HCT116 (cell line): Measurements from ENCODE around the gene LEAP2. TPM values are rescaled to one million over a fixed set of nuclear protein-coding genes. Genes with fewer than 3 reads are reported as not detected.

Source experiments
- ATAC-seq: fragments of 200-7000 bp; cut with Tn5 transposase; 2 replicates; pipeline ENCODE4 v1.9.1; 2020; ENCODE audit warnings: mild to moderate bottlenecking, moderate library complexity
- BruUV-seq: library from RNA; stranded (reverse); fragments of 400-500 nt; replicated peaks from 2 replicates; lab custom pipeline; 2021; lab: Mats Ljungman, UMichigan
- CTCF ChIA-PET: fragments of 300-600 bp; sonication (Branson Sonifier 250); formaldehyde crosslinking; loops from one replicate; lab custom pipeline; 2021; ENCODE audit warnings: antibody characterized with exemption; lab: Charles Lee
- POLR2A ChIA-PET: fragments of 300-600, 350-600 bp; sonication (Branson Sonifier 250); formaldehyde crosslinking; loops from one replicate; lab custom pipeline; 2021; ENCODE audit warnings: antibody characterized with exemption; lab: Charles Lee
- RAD21 ChIA-PET, 2 experiments: fragments of 300-600 bp; sonication (Branson Sonifier 250); formaldehyde crosslinking; loops; one replicate each; lab custom pipeline; 2023; ENCODE audit warnings: low total read pairs in 2 of 2; ENCODE audit not compliant: uncharacterized antibody in 2 of 2, unreplicated experiment in 2 of 2, low non-redundant PET in 1 of 2; lab: Charles Lee
- DNase-seq: peaks from one replicate; pipeline ENCODE4 v3.0.0-alpha.2; 2010; ENCODE audit warnings: low read depth, low spot score
- H2AFZ ChIP-seq: fragments of 200-600 bp; shearing (Covaris generic), sonication (generic); 2 replicates; pipeline ENCODE4 v1.6.1; 2017; ENCODE audit warnings: low read depth, mixed run types, mixed read lengths, antibody characterized with exemption, low read length; ENCODE audit not compliant: poor library complexity, severe bottlenecking
- H3K27ac ChIP-seq: 2 replicates; pipeline ENCODE4 v1.5.1; 2012; ENCODE audit warnings: low read depth, low read length
- H3K27me3 ChIP-seq: fragments of 200-600 bp; sonication (generic); 2 replicates; pipeline ENCODE4 v1.6.1; 2016; ENCODE audit warnings: mixed run types, low read length, mixed read lengths; ENCODE audit not compliant: insufficient read depth
- H3K36me3 ChIP-seq, 2 experiments: fragments of 200-500 bp in 1 of 2; fragments of 200-600 bp in 1 of 2; sonication (Bioruptor generic) in 1 of 2; sonication (generic) in 1 of 2; 2 replicates each; pipeline versions ENCODE4 v1.5.1 to v1.6.1; 2014 to 2016; ENCODE audit warnings: low read length in 2 of 2, inconsistent platforms in 1 of 2, mixed read lengths in 1 of 2, mixed run types in 1 of 2; ENCODE audit not compliant: insufficient read depth in 2 of 2, control insufficient read depth in 1 of 2
- H3K4me1 ChIP-seq, 2 experiments: fragments of 200-600 bp in 1 of 2; sonication (generic) in 1 of 2; 2 replicates each; pipeline versions ENCODE4 v1.5.1 to v1.6.1; 2012 to 2017; ENCODE audit warnings: low read length in 2 of 2, inconsistent platforms in 1 of 2, mild to moderate bottlenecking in 1 of 2, mixed read lengths in 1 of 2, mixed run types in 1 of 2, moderate library complexity in 1 of 2; ENCODE audit not compliant: insufficient read depth in 2 of 2, control insufficient read depth in 1 of 2
- H3K4me2 ChIP-seq: fragments of 200-600 bp; sonication (generic); 2 replicates; pipeline ENCODE4 v1.6.1; 2017; ENCODE audit warnings: mixed run types, low read length, mixed read lengths
- H3K4me3 ChIP-seq, 2 experiments: fragments of 200-600 bp in 1 of 2; sonication (generic) in 1 of 2; replicated peaks in 1 of 2; 2 replicates each; pipeline ENCODE4 v1.5.1; 2011 to 2016; ENCODE audit warnings: low read length in 2 of 2, control low read depth in 1 of 2, low read depth in 1 of 2, mild to moderate bottlenecking in 1 of 2, mixed read lengths in 1 of 2, mixed run types in 1 of 2
- H3K79me2 ChIP-seq: fragments of 200-600 bp; sonication (generic); 2 replicates; pipeline ENCODE4 v1.6.1; 2017; ENCODE audit warnings: mild to moderate bottlenecking, mixed run types, low read length, moderate library complexity, mixed read lengths; ENCODE audit not compliant: insufficient read depth
- H3K9ac ChIP-seq: fragments of 200-600 bp; sonication (generic); 2 replicates; pipeline ENCODE4 v1.6.1; 2016; ENCODE audit warnings: low read length, mixed read lengths
- H3K9me2 ChIP-seq: fragments of 200-600 bp; sonication (generic), shearing (Covaris generic); 2 replicates; pipeline ENCODE4 v1.6.1; 2017; ENCODE audit warnings: mixed run types, mild to moderate bottlenecking, moderate library complexity; ENCODE audit not compliant: insufficient read depth
- H3K9me3 ChIP-seq, 2 experiments: fragments of 200-500 bp in 1 of 2; fragments of 200-600 bp in 1 of 2; sonication (Bioruptor generic) in 1 of 2; sonication (generic) in 1 of 2; 2 replicates each; pipeline ENCODE4 v1.6.1; 2014 to 2017; ENCODE audit warnings: low read length in 2 of 2, mixed read lengths in 2 of 2, inconsistent platforms in 1 of 2, low read depth in 1 of 2, mild to moderate bottlenecking in 1 of 2, mixed run types in 1 of 2, moderate library complexity in 1 of 2; ENCODE audit not compliant: control insufficient read depth in 1 of 2, insufficient read depth in 1 of 2
- H4K20me1 ChIP-seq: fragments of 200-600 bp; sonication (generic), shearing (Covaris generic); 2 replicates; pipeline ENCODE4 v1.6.1; 2017; ENCODE audit warnings: mixed run types, mild to moderate bottlenecking, moderate library complexity; ENCODE audit not compliant: insufficient read depth
- ATF3 ChIP-seq: IDR thresholded peaks from 2 replicates; pipeline ENCODE4 v1.6.1; 2012
- CEBPB ChIP-seq: IDR thresholded peaks from 2 replicates; pipeline ENCODE4 v1.6.1; 2012; ENCODE audit warnings: low read depth
- EGR1 ChIP-seq: IDR thresholded peaks from 2 replicates; pipeline ENCODE4 v1.6.1; 2012; ENCODE audit warnings: low read depth
- ELF1 ChIP-seq: IDR thresholded peaks from 2 replicates; pipeline ENCODE4 v1.6.1; 2012; ENCODE audit warnings: low read depth, borderline replicate concordance
- EZH2 ChIP-seq: fragments of 200-600 bp; sonication (generic); IDR thresholded peaks from 2 replicates; pipeline ENCODE4 v1.6.1; 2017; ENCODE audit warnings: antibody characterized with exemption, mixed run types
- EZH2phosphoT487 ChIP-seq: fragments of 200-600 bp; IDR thresholded peaks from 2 replicates; pipeline ENCODE4 v1.6.1; 2018; ENCODE audit warnings: antibody characterized with exemption, borderline replicate concordance
- FOSL1 ChIP-seq: IDR thresholded peaks from 2 replicates; pipeline ENCODE4 v1.6.1; 2012; ENCODE audit warnings: low read depth
- JUND ChIP-seq: IDR thresholded peaks from 2 replicates; pipeline ENCODE4 v1.6.1; 2012
- MAX ChIP-seq: IDR thresholded peaks from 2 replicates; pipeline ENCODE4 v1.6.1; 2012
- POLR2AphosphoS5 ChIP-seq: IDR thresholded peaks from 2 replicates; pipeline ENCODE4 v1.6.1; 2011; ENCODE audit warnings: mild to moderate bottlenecking, low read depth, low read length, moderate library complexity
- SIN3A ChIP-seq: IDR thresholded peaks from 2 replicates; pipeline ENCODE4 v1.6.1; 2012; ENCODE audit warnings: low read depth
- SRF ChIP-seq: IDR thresholded peaks from 2 replicates; pipeline ENCODE4 v1.6.1; 2012; ENCODE audit warnings: low read depth
- ZBTB33 ChIP-seq: IDR thresholded peaks from 2 replicates; pipeline ENCODE4 v1.6.1; 2011; ENCODE audit warnings: mild to moderate bottlenecking, low read length, moderate library complexity; ENCODE audit not compliant: insufficient replicate concordance; ENCODE audit errors: extremely low read depth
- ZNF274 ChIP-seq: fragments of 200-500 bp; sonication (Bioruptor generic); IDR thresholded peaks from 2 replicates; pipeline ENCODE4 v1.6.1; 2014; ENCODE audit warnings: mild to moderate bottlenecking, low read depth, low read length, inconsistent platforms
- intact Hi-C: fragments of 100-400 bp; cut with micrococcal nuclease; formaldehyde crosslinking; loops from 2 replicates; pipeline ENCODE4 v1.10.0; 2022
- total RNA-seq: library from RNA; stranded (reverse); gene quantifications from one replicate; pipeline ENCODE4 v1.2.1, GENCODE V29; 2021; ENCODE audit not compliant: unreplicated experiment

LEAP2 gene
- total RNA-seq, 1 experiment from 2014 or later = 1.2 TPM

- ChIA-PET CTCF (no interaction called here), POLR2A (no interaction called here), RAD21 (no interaction called here)
- no peaks in the 10 kb centered on the region for H3K4me1 ChIP-seq
- no peaks in the 10 kb centered on the region for H4K20me1 ChIP-seq
- ATAC-seq (no peak), DNase-seq (no peak)
- H3K4me3 ChIP-seq = no peak overlapping the region
- H3K4me2 ChIP-seq = no peak overlapping the region
- no TSS peak for BruUV-seq
- H3K79me2 ChIP-seq = peaks cover 6% of the 10 kb centered on the region; the same call in 1 of the 2 replicates
- H3K9ac ChIP-seq = no peak overlapping the region
- no peak overlapping the region for H2AFZ ChIP-seq
- no peak overlapping the region for H3K27ac ChIP-seq
- no peaks in the 10 kb centered on the region for H3K9me2 ChIP-seq
- H3K27me3 ChIP-seq = no peaks in the 10 kb centered on the region
- intact Hi-C loops = no loop called here
- peaks cover 22 to 27% of the 10 kb centered on the region in 2 experiments for H3K36me3 ChIP-seq
- TF ChIP-seq MAX (no peak), ATF3 (no peak), ZNF274 (no peak), JUND (no peak)
- TF ChIP-seq, all 23 proteins: peak for 0
- no peaks in the 10 kb centered on the region for H3K9me3 ChIP-seq
Observed at GRCh38 chr5:132901036-132901435, 27.6 kb downstream of the LEAP2 start.

DNA sequence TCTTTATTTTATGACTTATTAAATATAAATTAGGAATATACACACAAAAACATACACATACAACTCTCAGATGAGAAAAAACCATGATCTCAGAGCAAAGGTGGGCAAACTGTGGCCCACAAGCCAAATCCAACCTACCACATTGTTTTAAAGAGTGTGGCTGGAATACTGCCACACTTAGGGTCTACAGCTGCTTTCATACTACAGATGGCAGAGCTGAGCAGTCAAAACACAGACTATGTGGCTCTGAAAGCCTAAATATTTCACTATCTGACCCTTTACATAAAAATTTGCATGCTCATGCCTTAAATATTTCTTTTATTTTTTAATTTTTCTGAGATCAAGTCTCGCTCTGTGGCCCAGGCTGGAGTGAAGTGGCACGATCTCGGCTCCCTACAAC lies 28.3 kb downstream of the LEAP2 start:
- Histone ChIP-seq H2AFZ (no peak overlapping the region), H4K20me1 (no peaks in the 10 kb centered on the region)
- no peak for TF ChIP-seq POLR2AphosphoS5
- no peak for TF ChIP-seq EZH2
- no peak for TF ChIP-seq ELF1
- no peak for TF ChIP-seq CEBPB
- TF ChIP-seq SRF = no peak
- TF ChIP-seq FOSL1 = no peak
- TF ChIP-seq EGR1 = no peak
- no peak for TF ChIP-seq SIN3A
- TF ChIP-seq EZH2phosphoT487 = no peak
- no peak for TF ChIP-seq ZBTB33
- TF ChIP-seq, all 23 proteins: peak for 0
- POLR2A ChIA-PET = no interaction called here
- Histone ChIP-seq H3K79me2 (0 out of 2 replicates have a peak, but pooled peaks cover 6% of the 10 kb centered on the region), H3K27me3 (no peaks in the 10 kb centered on the region), H3K9me2 (no peaks in the 10 kb centered on the region), H3K27ac (no peak overlapping the region), H3K9me3 (no peaks in the 10 kb centered on the region), H3K4me1 (no peaks in the 10 kb centered on the region), H3K4me2 (no peak overlapping the region), H3K36me3 (peaks cover 17 to 21% of the 10 kb centered on the region in 2 experiments), H3K9ac (no peak overlapping the region), H3K4me3 (no peak overlapping the region)
- BruUV-seq = no TSS peak
- RAD21 ChIA-PET = no interaction called here
- ATAC-seq (no peak), DNase-seq (no peak)
- CTCF ChIA-PET = no interaction called here
- intact Hi-C loops = no loop called here
